Peyer's patch (tissue), 4 donors: Measurements from ENCODE around the gene RAB22A.

Experiments used
- POLR2A ChIP-seq, 2 donors: fragments of 450-650 bp; IDR thresholded peaks; one replicate each; pipeline ENCODE4 v1.5.1; 2017; ENCODE audit warnings: antibody characterized with exemption in 2 of 2, mild to moderate bottlenecking in 2 of 2, moderate library complexity in 2 of 2
- TF ChIP-seq, protein P1 (sequence below), 6 experiments: fragments of 450-650 bp in 4 of 6; fragments of 200-600 bp in 2 of 6; sonication (generic) in 1 of 6; IDR thresholded peaks; one replicate each; pipeline ENCODE4 v1.5.1; 2017 to 2019; ENCODE audit warnings: antibody characterized with exemption in 6 of 6, mild to moderate bottlenecking in 3 of 6, moderate library complexity in 1 of 6

GRCh38 chr20:58294497-58295455 is 14.7 kb upstream of the RAB22A start:
- TF ChIP-seq, protein P1, sequence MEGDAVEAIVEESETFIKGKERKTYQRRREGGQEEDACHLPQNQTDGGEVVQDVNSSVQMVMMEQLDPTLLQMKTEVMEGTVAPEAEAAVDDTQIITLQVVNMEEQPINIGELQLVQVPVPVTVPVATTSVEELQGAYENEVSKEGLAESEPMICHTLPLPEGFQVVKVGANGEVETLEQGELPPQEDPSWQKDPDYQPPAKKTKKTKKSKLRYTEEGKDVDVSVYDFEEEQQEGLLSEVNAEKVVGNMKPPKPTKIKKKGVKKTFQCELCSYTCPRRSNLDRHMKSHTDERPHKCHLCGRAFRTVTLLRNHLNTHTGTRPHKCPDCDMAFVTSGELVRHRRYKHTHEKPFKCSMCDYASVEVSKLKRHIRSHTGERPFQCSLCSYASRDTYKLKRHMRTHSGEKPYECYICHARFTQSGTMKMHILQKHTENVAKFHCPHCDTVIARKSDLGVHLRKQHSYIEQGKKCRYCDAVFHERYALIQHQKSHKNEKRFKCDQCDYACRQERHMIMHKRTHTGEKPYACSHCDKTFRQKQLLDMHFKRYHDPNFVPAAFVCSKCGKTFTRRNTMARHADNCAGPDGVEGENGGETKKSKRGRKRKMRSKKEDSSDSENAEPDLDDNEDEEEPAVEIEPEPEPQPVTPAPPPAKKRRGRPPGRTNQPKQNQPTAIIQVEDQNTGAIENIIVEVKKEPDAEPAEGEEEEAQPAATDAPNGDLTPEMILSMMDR (IDR thresholded peaks at IDR 0.05), result no peak
- no peak for TF ChIP-seq POLR2A (IDR thresholded peaks at IDR 0.05)
